T-cell (primary cell): ENCODE data around the gene SIL1. TPM values are rescaled to one million over a fixed set of nuclear protein-coding genes. Genes with fewer than 3 reads are reported as not detected.
"Not testable (repeated sequence)": the region's sequence is repeated elsewhere in the genome, so short reads cannot be mapped to it uniquely, and the experiment has no call there.

Source experiments
- ATAC-seq, 4 experiments: fragments of 200-7000 bp in 3 of 4; fragments of 150-1000 bp in 1 of 4; cut with Tn5 transposase; replicated peaks in 1 of 4; 1 replicate in 3 of 4; 2 replicates in 1 of 4; pipeline ENCODE4 v1.10.0; 2021; ENCODE audit warnings: moderate library complexity in 3 of 4, mild to moderate bottlenecking in 2 of 4, moderate number of reproducible peaks in 1 of 4
- CTCF ChIA-PET, 2 donors: fragments of 300-600 bp; sonication (Branson Sonifier 250); formaldehyde crosslinking; loops; one replicate each; lab custom pipeline; 2022; ENCODE audit warnings: antibody characterized with exemption in 2 of 2; lab: Charles Lee
- POLR2A ChIA-PET, 2 donors: fragments of 300-600 bp; sonication (Branson Sonifier 250); formaldehyde crosslinking; loops; one replicate each; lab custom pipeline; 2022; ENCODE audit warnings: antibody characterized with exemption in 2 of 2; lab: Charles Lee
- DNase-seq, 35 experiments: peaks; one replicate each; pipeline versions ENCODE4 v3.0.0 to v3.0.0-alpha.2; 2013 to 2023
- H3K27ac ChIP-seq: one replicate; pipeline ENCODE4 v1.5.1; 2013; ENCODE audit warnings: low read length
- H3K27me3 ChIP-seq, 2 experiments: replicated peaks in 1 of 2; 1 replicate in 1 of 2; 2 replicates in 1 of 2; pipeline versions ENCODE4 v1.6.1 to v1.7.0; 2013; ENCODE audit warnings: low read length in 1 of 2, mixed read lengths in 1 of 2; ENCODE audit not compliant: control insufficient read depth in 2 of 2, insufficient read depth in 2 of 2; ENCODE audit errors: extremely low read depth in 1 of 2
- H3K36me3 ChIP-seq, 2 donors: 1 replicate in 1 of 2; 2 replicates in 1 of 2; pipeline versions ENCODE4 v1.6.1 to v1.7.0; 2013; ENCODE audit warnings: low read length in 1 of 2; ENCODE audit not compliant: control insufficient read depth in 2 of 2, insufficient read depth in 1 of 2; ENCODE audit errors: extremely low read depth in 1 of 2
- H3K4me1 ChIP-seq, 2 experiments: 1 replicate in 1 of 2; 2 replicates in 1 of 2; pipeline versions ENCODE4 v1.6.1 to v1.7.0; 2013; ENCODE audit warnings: low read length in 2 of 2, mixed read lengths in 1 of 2; ENCODE audit not compliant: insufficient read depth in 2 of 2, control insufficient read depth in 1 of 2; ENCODE audit errors: extremely low read depth in 1 of 2
- H3K4me3 ChIP-seq, 2 donors: 1 replicate in 1 of 2; 2 replicates in 1 of 2; pipeline versions ENCODE4 v1.5.1 to v1.7.0; 2013; ENCODE audit warnings: mild to moderate bottlenecking in 2 of 2, low read length in 1 of 2, moderate library complexity in 1 of 2; ENCODE audit not compliant: control insufficient read depth in 1 of 2; ENCODE audit errors: extremely low read depth in 1 of 2
- H3K9me3 ChIP-seq: 2 replicates; pipeline ENCODE4 v1.7.0; 2013
- H3K27ac Mint-ChIP-seq, 2 donors: one replicate each; pipeline ENCODE4 v1.8.0; 2020 to 2021; ENCODE audit warnings: mild to moderate bottlenecking in 2 of 2, mixed read lengths in 2 of 2
- H3K27me3 Mint-ChIP-seq, 2 donors: one replicate each; pipeline ENCODE4 v1.8.0; 2021 to 2022; ENCODE audit warnings: mixed read lengths in 2 of 2
- H3K36me3 Mint-ChIP-seq: one replicate; pipeline ENCODE4 v1.8.0; 2021; ENCODE audit warnings: mixed read lengths
- H3K4me1 Mint-ChIP-seq, 3 donors: one replicate each; pipeline ENCODE4 v1.8.0; 2020 to 2022; ENCODE audit warnings: mixed read lengths in 3 of 3, mild to moderate bottlenecking in 1 of 3
- H3K4me3 Mint-ChIP-seq, 3 donors: one replicate each; pipeline ENCODE4 v1.8.0; 2020 to 2022; ENCODE audit warnings: mild to moderate bottlenecking in 3 of 3, mixed read lengths in 3 of 3, moderate library complexity in 3 of 3
- H3K9me3 Mint-ChIP-seq, 3 donors: one replicate each; pipeline ENCODE4 v1.8.0; 2020 to 2022; ENCODE audit warnings: mixed read lengths in 3 of 3
- WGBS: methylation state at CpG from one replicate; pipeline ENCODE4 v1.1.5; 2013; ENCODE audit warnings: missing lambda C conversion rate; ENCODE audit not compliant: insufficient coverage; 5-methylcytosine and 5-hydroxymethylcytosine counted together
- total RNA-seq, 35 experiments: library from RNA in 6 of 35; stranded (reverse) in 6 of 35; fragments of 120-200 nt in 1 of 35; gene quantifications; one replicate each; pipeline versions ENCODE4 v1.2.1 to v1.2.4 and lab custom pipeline; 2013 to 2026

SIL1 gene
- total RNA-seq, 5 donors from 2014 or later (not counting 1 experiment from before 2014, with no cell fraction given) = 14.2 to 16.5 (median 15.8) TPM

DNA sequence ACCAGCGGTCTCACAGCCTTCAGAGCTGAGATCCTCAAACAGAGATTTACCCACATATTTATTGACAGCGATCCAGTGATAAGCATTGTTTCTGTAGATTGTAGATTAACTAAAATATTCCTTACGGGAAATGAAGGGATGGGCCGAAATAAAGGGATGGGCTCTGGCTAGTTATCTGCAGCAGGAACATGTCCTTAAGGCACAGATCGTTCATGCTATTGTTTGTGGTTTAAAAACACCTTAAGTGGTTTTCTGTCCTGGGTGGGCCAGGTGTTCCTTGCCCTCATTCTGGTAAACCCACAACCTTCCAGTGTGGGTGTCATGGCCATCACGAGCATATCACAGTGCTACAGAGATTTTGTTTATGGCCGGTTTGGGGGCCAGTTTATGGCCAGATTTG, 19.9 kb upstream of the SIL1 start:
- peaks cover 0 to 10% of the 10 kb centered on the region in 2 experiments for H3K27me3 ChIP-seq
- CTCF ChIA-PET, H3K36me3 Mint-ChIP-seq, DNase-seq, H3K27ac ChIP-seq, H3K4me1 ChIP-seq, H3K36me3 ChIP-seq, POLR2A ChIA-PET, H3K27me3 Mint-ChIP-seq, H3K9me3 ChIP-seq, ATAC-seq, H3K27ac Mint-ChIP-seq, H3K9me3 Mint-ChIP-seq, H3K4me3 Mint-ChIP-seq, H3K4me1 Mint-ChIP-seq, H3K4me3 ChIP-seq: not testable (repeated sequence)
- WGBS = 50% methylated on average over 2 of the region's 7 CpGs

DNA sequence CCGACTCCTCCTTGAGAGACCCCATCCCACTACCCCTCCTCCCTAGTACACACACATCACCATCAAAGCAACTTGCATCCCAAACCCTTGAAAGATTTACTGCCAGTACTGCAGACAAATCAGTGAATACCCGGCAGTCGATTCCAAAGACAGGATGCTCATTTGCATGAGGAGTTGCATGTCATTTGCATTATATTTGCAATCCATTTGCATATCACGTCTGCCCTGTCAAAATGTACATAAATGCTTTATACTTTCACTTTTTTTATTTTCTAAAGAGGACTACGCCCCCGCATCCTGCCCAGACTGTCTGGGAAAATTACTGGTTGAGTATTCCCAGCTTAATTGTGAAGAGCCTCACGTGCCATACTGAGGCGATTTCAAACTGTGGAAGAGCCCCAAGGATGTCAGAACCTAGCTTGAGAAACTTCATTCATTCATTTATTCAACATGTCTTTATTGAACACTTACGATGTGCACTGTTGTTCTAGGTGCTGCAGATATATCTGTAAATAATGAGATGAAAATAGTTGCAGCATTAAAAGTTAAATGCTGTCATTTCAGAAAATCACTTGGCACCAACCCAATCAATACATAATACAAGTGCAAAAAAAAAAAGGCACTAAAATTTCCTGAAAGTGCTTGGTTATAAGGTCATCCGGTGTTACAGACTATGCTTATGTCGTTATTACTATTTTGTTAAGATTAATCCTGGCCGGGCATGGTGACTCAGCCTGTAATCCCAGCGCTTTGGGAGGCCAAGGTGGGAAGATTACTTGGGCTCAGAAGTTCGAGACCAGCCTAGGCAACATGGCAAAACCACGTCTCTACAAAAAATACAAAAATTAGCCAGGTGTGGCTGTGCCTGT, 17.2 kb upstream of the SIL1 start:
- H3K36me3 ChIP-seq = no peaks in the 10 kb centered on the region
- no peak for ATAC-seq
- DNase-seq = no peak
- no peak overlapping the region for H3K27ac ChIP-seq
- Mint-ChIP-seq H3K4me3 (no peak overlapping the region), H3K4me1 (no peaks in the 10 kb centered on the region), H3K36me3 (no peaks in the 10 kb centered on the region), H3K9me3 (no peaks in the 10 kb centered on the region), H3K27me3 (no peaks in the 10 kb centered on the region), H3K27ac (no peak overlapping the region)
- POLR2A ChIA-PET = no interaction called here
- no peaks in the 10 kb centered on the region for H3K9me3 ChIP-seq
- H3K4me1 ChIP-seq = no peaks in the 10 kb centered on the region
- WGBS = 91% methylated on average over 8 of the region's 15 CpGs
- peaks cover 0 to 5% of the 10 kb centered on the region in 2 experiments for H3K27me3 ChIP-seq
- H3K4me3 ChIP-seq = no peak overlapping the region
- CTCF ChIA-PET = interaction anchor here in 1 of 2 donors (0.6 kb wide), 1 partner anchor 9 kb away, joined by 3 read pairs; no protein-coding TSS in a partner anchor

DNA sequence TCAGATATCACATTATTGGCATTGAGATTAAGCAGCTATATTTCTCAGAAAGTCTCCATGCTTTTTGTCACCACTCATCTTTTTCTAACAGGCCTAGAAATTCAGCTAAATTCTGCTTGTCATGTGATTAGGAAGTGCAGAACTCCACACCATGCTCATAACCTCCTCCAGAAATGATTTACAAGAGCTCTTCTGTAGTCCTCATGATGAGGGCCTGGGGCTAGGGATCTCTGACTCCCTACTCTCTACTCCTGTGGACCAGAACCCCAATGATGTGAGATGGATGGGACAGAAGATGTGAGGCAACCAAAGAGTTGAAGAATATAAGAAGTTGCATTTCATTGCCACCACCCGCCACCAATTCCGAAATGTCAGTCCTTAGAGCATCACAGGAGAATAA, 16.5 kb upstream of the SIL1 start:
- Histone ChIP-seq H3K27me3 (peaks cover 0 to under 1% of the 10 kb centered on the region in 2 experiments), H3K27ac (no peak overlapping the region), H3K4me3 (no peak overlapping the region), H3K4me1 (no peaks in the 10 kb centered on the region), H3K9me3 (no peaks in the 10 kb centered on the region), H3K36me3 (no peaks in the 10 kb centered on the region)
- H3K27me3 Mint-ChIP-seq = no peaks in the 10 kb centered on the region
- no peak for ATAC-seq
- WGBS = no CpG with 5 or more reads among the region's 2 CpGs
- no peak overlapping the region for H3K27ac Mint-ChIP-seq
- no peaks in the 10 kb centered on the region for H3K36me3 Mint-ChIP-seq
- ChIA-PET POLR2A (no interaction called here), CTCF (interaction anchor here in 1 of 2 donors (0.6 kb wide), 1 partner anchor 8 kb away, joined by 3 read pairs; no protein-coding TSS in a partner anchor)
- H3K9me3 Mint-ChIP-seq = no peaks in the 10 kb centered on the region
- no peaks in the 10 kb centered on the region for H3K4me1 Mint-ChIP-seq
- H3K4me3 Mint-ChIP-seq = no peak overlapping the region
- DNase-seq = no peak

DNA sequence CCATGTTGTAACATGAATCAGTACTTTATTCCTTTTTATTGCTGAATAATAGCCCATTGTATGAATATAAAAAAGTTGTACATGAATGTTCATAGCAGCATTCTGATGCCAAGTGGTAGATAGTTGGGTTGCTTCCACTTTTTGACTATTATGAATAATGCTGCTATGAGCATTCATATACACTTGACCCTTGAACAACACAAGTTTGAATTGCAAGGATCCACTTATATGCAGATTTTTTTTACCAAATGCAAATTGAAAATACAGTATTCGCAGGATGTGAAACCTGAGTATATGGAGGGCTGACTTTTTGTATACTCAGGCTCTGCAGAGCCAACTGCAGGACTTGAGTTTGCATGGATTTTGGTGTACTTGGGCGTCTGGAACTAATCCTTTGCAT, 14.7 kb upstream of the SIL1 start:
- no peak overlapping the region for H3K27ac ChIP-seq
- Mint-ChIP-seq H3K36me3 (no peaks in the 10 kb centered on the region), H3K4me1 (no peaks in the 10 kb centered on the region), H3K9me3 (no peaks in the 10 kb centered on the region), H3K27me3 (no peaks in the 10 kb centered on the region), H3K27ac (no peak overlapping the region), H3K4me3 (no peak overlapping the region)
- WGBS = 86% methylated on average over 1 of the region's 2 CpGs
- ChIA-PET POLR2A (no interaction called here), CTCF (no interaction called here)
- no peak for ATAC-seq
- no peaks in the 10 kb centered on the region for H3K36me3 ChIP-seq
- H3K27me3 ChIP-seq = no peaks in the 10 kb centered on the region
- no peaks in the 10 kb centered on the region for H3K4me1 ChIP-seq
- H3K4me3 ChIP-seq = no peak overlapping the region
- no peak for DNase-seq
- no peaks in the 10 kb centered on the region for H3K9me3 ChIP-seq

DNA sequence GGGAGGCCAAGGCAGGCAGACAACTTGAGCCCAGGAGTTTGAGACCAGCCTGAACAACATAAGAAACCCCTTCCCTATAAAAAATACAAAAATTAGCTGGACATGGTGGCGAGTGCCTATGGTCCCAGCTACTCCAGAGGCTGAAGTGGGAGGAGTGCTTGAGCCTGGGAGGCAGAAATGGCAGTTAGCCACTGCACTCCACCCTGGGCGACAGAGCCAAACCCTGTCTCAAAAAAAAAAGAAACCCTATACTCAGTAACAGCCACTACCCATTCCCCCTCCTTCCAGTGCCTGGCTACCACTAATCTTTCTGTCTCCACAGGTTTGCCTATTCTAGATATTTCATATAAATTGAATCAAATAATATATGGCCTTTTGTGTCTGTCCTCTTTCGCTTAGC, 14.3 kb upstream of the SIL1 start:
- Histone ChIP-seq H3K4me1 (no peaks in the 10 kb centered on the region), H3K9me3 (no peaks in the 10 kb centered on the region), H3K27ac (no peak overlapping the region), H3K27me3 (no peaks in the 10 kb centered on the region), H3K36me3 (no peaks in the 10 kb centered on the region), H3K4me3 (no peak overlapping the region)
- ATAC-seq (no peak), DNase-seq (no peak)
- no CpG with 5 or more reads among the region's 3 CpGs for WGBS
- CTCF ChIA-PET = no interaction called here
- Mint-ChIP-seq H3K4me3 (no peak overlapping the region), H3K27me3 (no peaks in the 10 kb centered on the region), H3K27ac (no peak overlapping the region), H3K36me3 (no peaks in the 10 kb centered on the region), H3K9me3 (no peaks in the 10 kb centered on the region), H3K4me1 (no peaks in the 10 kb centered on the region)
- POLR2A ChIA-PET = no interaction called here

DNA sequence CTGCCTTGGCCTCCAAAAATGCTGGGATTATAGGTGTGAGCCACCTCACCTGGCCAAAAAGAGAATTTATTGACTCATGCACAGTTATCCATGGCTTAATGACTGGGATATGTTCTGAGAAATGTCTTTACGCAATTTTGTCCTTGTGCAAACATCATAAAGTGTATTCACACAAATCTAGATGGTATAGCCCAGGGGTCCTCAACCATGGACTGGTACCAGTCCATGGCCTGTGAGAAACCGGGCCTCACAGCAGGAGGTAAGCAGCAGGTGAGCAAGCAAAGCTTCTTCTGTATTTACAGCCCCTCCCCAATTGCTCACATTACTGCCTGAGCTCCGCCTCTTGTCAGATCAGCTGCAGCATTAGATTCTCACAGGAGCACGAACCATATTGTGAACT, 12.4 kb upstream of the SIL1 start:
- Mint-ChIP-seq H3K27ac (no peak overlapping the region), H3K4me3 (no peak overlapping the region), H3K27me3 (no peaks in the 10 kb centered on the region), H3K4me1 (no peaks in the 10 kb centered on the region), H3K36me3 (no peaks in the 10 kb centered on the region), H3K9me3 (no peaks in the 10 kb centered on the region)
- H3K36me3 ChIP-seq = no peaks in the 10 kb centered on the region
- no peak for ATAC-seq
- no peak for DNase-seq
- no peaks in the 10 kb centered on the region for H3K9me3 ChIP-seq
- H3K4me1 ChIP-seq = no peaks in the 10 kb centered on the region
- ChIA-PET CTCF (no interaction called here), POLR2A (no interaction called here)
- no peak overlapping the region for H3K4me3 ChIP-seq
- WGBS = 100% methylated on average over 2 of the region's 4 CpGs
- no peak overlapping the region for H3K27ac ChIP-seq
- no peaks in the 10 kb centered on the region for H3K27me3 ChIP-seq
